SK-MEL-5 (cell line): ENCODE measurements around the gene CCDC34. TPM values are rescaled to one million over a fixed set of nuclear protein-coding genes. Genes with fewer than 3 reads are reported as not detected.

Experiments
- DNase-seq: peaks from one replicate; pipeline ENCODE4 v3.0.0-alpha.2; 2016; ENCODE audit warnings: low read depth, low spot score
- in situ Hi-C: cut with HindIII; loops from 2 replicates; pipeline ENCODE4 v1.10.0; 2016; ENCODE audit warnings: low sequenced_read_pairs, high pct_unique_total_duplicates, low pct_unique_long_range_greater_than_20kb
- total RNA-seq: library from RNA; depleted of rRNA; stranded (reverse); fragments of >200 nt; shearing (Covaris generic); gene quantifications from 2 replicates; pipeline ENCODE4 v1.2.3, GENCODE V29; 2014

CCDC34 gene
- total RNA-seq, 1 experiment from 2014 or later: 8.1 TPM

- in situ Hi-C loops: no loop called here
- DNase-seq: no peak
Measured at GRCh38 chr11:27396259-27396839, 33.3 kb upstream of the CCDC34 start.

GRCh38 chr11:27395556-27396258, 32.7 kb upstream of the CCDC34 start:
- no peak for DNase-seq
- in situ Hi-C loops: no loop called here

- DNase-seq: no peak
- in situ Hi-C loops: no loop called here
Measured at GRCh38 chr11:27394781-27395228, 31.8 kb upstream of the CCDC34 start.

- in situ Hi-C loops: no loop called here
- no peak for DNase-seq
Measured at GRCh38 chr11:27392278-27393114, 29.5 kb upstream of the CCDC34 start.

- DNase-seq: peak; percentile 1
- in situ Hi-C loops: no loop called here
Measured at GRCh38 chr11:27391331-27392015, 28.5 kb upstream of the CCDC34 start.

- in situ Hi-C loops: no loop called here
- DNase-seq: peak; percentile 59
Measured at GRCh38 chr11:27390318-27391295, 27.6 kb upstream of the CCDC34 start.

- peak; percentile 5 for DNase-seq
- in situ Hi-C loops: no loop called here
Measured at GRCh38 chr11:27388869-27389268, 25.9 kb upstream of the CCDC34 start.

GRCh38 chr11:27388001-27388400, 25.0 kb upstream of the CCDC34 start:
- in situ Hi-C loops: no loop called here
- no peak for DNase-seq

GRCh38 chr11:27387362-27387761, 24.3 kb upstream of the CCDC34 start:
- in situ Hi-C loops: no loop called here
- DNase-seq: no peak

GRCh38 chr11:27386181-27386845, 23.3 kb upstream of the CCDC34 start:
- no peak for DNase-seq
- in situ Hi-C loops: no loop called here

- no peak for DNase-seq
- in situ Hi-C loops: no loop called here
Measured at GRCh38 chr11:27385245-27385644, 22.2 kb upstream of the CCDC34 start.

- no peak for DNase-seq
- in situ Hi-C loops: no loop called here
Measured at GRCh38 chr11:27384227-27384626, 21.2 kb upstream of the CCDC34 start.

GRCh38 chr11:27383645-27384044, 20.6 kb upstream of the CCDC34 start:
- DNase-seq: no peak
- in situ Hi-C loops: no loop called here

- in situ Hi-C loops: no loop called here
- DNase-seq: no peak
Measured at GRCh38 chr11:27381238-27381666, 18.2 kb upstream of the CCDC34 start.

GRCh38 chr11:27380771-27381170, 17.8 kb upstream of the CCDC34 start:
- in situ Hi-C loops: no loop called here

GRCh38 chr11:27379449-27379848, 16.4 kb upstream of the CCDC34 start:
- DNase-seq: no peak
- in situ Hi-C loops: no loop called here

More at GRCh38 chr11:27380771-27381170, 17.8 kb upstream of the CCDC34 start:
- no peak for DNase-seq
